Ectodermal cell (in vitro differentiated cells): ENCODE results near the gene COX15.
"Not testable (repeated sequence)": the region's sequence is repeated elsewhere in the genome, so short reads cannot be mapped to it uniquely, and the experiment has no call there.

Experiments
- H3K27ac ChIP-seq: 2 replicates; pipeline ENCODE4 v1.7.0; 2013; ENCODE audit warnings: mild to moderate bottlenecking, low read depth, low read length; ENCODE audit not compliant: insufficient read depth, poor library complexity, severe bottlenecking
- H3K27me3 ChIP-seq: 2 replicates; pipeline ENCODE4 v1.7.0; 2013; ENCODE audit warnings: mild to moderate bottlenecking, low read length; ENCODE audit not compliant: insufficient read depth, control insufficient read depth, poor library complexity, severe bottlenecking
- H3K36me3 ChIP-seq: one replicate; pipeline ENCODE4 v1.7.0; 2013; ENCODE audit warnings: low read length; ENCODE audit not compliant: control insufficient read depth, insufficient read depth
- H3K4me1 ChIP-seq: one replicate; pipeline ENCODE4 v1.7.0; 2013; ENCODE audit warnings: low read length; ENCODE audit not compliant: control insufficient read depth, insufficient read depth
- H3K4me3 ChIP-seq: 2 replicates; pipeline ENCODE4 v1.7.0; 2013; ENCODE audit warnings: low read depth, low read length, control low read depth; ENCODE audit not compliant: insufficient read depth
- H3K9me3 ChIP-seq: 2 replicates; pipeline ENCODE4 v1.7.0; 2013; ENCODE audit warnings: mild to moderate bottlenecking, low read length, moderate library complexity; ENCODE audit not compliant: control insufficient read depth
- WGBS, 2 experiments: methylation state at CpG; one replicate each; pipeline ENCODE4 v1.1.7; 2013; ENCODE audit warnings: missing lambda C conversion rate in 2 of 2; 5-methylcytosine and 5-hydroxymethylcytosine counted together

The COX15 gene

DNA sequence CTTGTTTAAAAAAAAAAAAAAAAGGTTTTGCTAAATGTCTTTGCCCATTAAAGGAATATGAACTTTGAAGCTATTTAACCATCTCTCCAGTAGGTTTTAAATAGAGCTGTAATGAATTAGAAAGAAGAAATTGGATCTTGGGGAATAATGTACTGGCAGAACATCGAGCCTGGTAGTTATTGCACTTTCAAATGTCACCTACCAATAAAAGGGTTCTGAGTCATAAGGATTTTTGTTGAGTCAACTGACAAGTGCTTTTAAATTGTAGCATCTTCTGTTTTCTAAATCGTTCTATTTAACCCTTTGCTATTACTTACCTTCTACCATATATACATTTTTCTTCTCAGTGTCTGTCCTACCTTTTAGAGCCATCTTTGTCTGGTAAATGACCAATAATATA, 10.8 kb upstream of the COX15 start:
- Histone ChIP-seq H3K9me3 (no peaks in the 10 kb centered on the region), H3K4me3 (no peak overlapping the region), H3K36me3 (peaks cover 35% of the 10 kb centered on the region), H3K27ac (no peak overlapping the region), H3K4me1 (no peaks in the 10 kb centered on the region), H3K27me3 (no peaks in the 10 kb centered on the region)
- WGBS, 2 experiments = 88 to 97% methylated on average over 2 of the region's 2 CpGs

GRCh38 chr10:99742254-99742653, 10.3 kb upstream of the COX15 start:
- H3K27me3 ChIP-seq = no peaks in the 10 kb centered on the region
- no peak overlapping the region for H3K4me3 ChIP-seq
- H3K4me1 ChIP-seq = no peaks in the 10 kb centered on the region
- H3K36me3 ChIP-seq = peaks cover 37% of the 10 kb centered on the region
- no peak overlapping the region for H3K27ac ChIP-seq
- no peaks in the 10 kb centered on the region for H3K9me3 ChIP-seq

DNA sequence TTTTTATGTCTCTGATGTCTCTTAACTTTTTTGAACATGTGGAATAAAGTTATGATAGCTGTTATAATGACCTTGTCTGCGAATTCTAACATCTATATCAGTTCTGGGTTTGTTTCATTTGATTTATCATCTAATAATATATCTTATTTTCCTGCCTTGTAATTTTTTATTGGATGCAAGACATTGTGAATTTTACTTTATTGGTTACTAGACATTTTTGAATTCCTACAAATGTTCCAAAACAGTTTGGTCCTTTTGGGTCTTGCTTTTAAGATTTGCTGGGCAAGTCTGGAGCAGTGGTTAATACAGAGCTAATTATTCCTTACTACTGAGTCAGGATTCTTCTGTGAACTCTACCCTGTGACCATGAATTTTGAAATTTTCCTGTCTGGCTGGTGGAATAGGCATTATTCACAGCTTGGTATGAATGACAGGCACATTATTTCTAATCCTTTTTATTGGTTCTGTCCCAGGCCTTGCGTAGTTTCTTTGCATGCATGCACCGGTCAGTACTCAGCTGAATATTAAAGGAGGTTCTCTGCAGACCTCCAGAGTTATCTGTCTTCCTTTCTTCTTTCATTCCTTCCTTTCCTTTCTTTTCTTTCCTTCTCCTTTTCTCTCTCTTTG, 9.1 kb upstream of the COX15 start:
- Histone ChIP-seq H3K27me3 (no peaks in the 10 kb centered on the region), H3K9me3 (no peaks in the 10 kb centered on the region), H3K27ac (no peak overlapping the region), H3K4me1 (no peaks in the 10 kb centered on the region), H3K4me3 (no peak overlapping the region), H3K36me3 (peaks cover 35% of the 10 kb centered on the region)
- WGBS, 2 experiments = 95% methylated on average over 2 of the region's 3 CpGs

DNA sequence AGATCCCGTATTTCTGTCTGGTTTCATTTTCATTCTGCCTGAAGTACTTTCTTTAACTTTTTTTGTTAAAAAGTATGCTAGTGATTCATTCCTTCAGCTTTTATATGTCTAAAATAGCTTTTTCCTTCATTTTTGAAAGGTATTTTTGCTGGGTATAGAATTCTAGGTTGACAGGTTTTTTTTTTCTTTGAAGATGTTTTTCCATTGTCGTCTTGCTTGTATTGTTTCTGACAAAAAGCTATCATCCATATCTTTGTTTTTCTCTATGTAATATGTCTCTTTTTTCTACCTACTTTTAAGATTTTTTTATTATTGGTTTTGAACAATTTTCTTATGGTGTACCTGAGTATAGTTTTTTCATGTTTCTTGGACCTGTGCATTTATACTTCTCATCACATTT, 8.3 kb upstream of the COX15 start:
- H3K4me3 ChIP-seq = no peak overlapping the region
- no peaks in the 10 kb centered on the region for H3K4me1 ChIP-seq
- H3K9me3 ChIP-seq = no peaks in the 10 kb centered on the region
- peaks cover 35% of the 10 kb centered on the region for H3K36me3 ChIP-seq
- H3K27ac ChIP-seq = no peak overlapping the region
- 100% methylated on average over 1 of the region's 2 CpGs; no CpG with 5 or more reads in 1 of the 2 experiments for WGBS, 2 experiments
- no peaks in the 10 kb centered on the region for H3K27me3 ChIP-seq

DNA sequence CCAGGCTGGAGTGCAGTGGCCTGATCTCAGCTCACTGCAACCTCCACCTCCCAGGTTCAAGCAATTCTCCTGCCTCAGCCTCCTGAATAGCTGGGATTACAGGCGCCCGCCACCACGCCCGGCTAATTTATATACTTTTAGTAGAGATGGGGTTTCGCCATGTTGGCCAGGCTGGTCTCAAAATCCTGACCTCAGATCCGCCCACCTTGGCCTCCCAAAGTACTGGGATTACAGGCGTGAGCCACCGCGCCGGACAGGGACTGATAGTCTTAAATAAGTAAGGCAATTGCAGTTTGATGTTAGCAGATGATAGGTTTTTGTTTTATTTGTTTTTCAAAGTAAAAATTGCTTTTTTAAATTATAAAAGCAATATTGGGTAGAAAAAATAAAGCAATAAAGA, 2.2 kb upstream of the COX15 start:
- 92 to 95% methylated on average over 10 of the region's 10 CpGs for WGBS, 2 experiments

DNA sequence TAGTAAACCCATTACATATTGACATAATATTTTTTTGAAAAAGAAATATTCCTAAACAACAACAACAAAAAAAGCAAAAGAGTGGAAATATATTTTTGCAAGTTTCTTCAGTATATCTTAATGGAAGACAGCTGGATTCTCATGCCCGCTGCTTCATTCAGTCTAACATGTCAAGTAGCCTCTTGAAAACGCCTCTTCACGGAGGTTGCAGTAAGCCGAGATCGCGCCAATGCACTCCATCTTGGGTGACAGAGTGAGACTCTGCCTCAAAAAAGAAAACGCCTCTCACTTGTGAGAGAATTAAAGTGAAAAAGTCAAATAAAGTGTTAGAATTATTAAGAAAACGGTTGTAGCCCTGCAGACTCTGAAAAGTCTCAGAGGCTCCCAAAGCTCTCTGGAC, 1.4 kb upstream of the COX15 start:
- 92 to 96% methylated on average over 8 of the region's 8 CpGs for WGBS, 2 experiments
- H3K4me1 ChIP-seq = no peaks in the 10 kb centered on the region
- no peak overlapping the region for H3K27ac ChIP-seq
- H3K4me3 ChIP-seq = no peak overlapping the region
- H3K9me3 ChIP-seq = no peaks in the 10 kb centered on the region
- peaks cover 9% of the 10 kb centered on the region for H3K36me3 ChIP-seq
- no peaks in the 10 kb centered on the region for H3K27me3 ChIP-seq

More for the DNA sequence above, 2.2 kb upstream of the COX15 start:
- not testable (repeated sequence) for H3K4me1 ChIP-seq, H3K27ac ChIP-seq, H3K9me3 ChIP-seq, H3K27me3 ChIP-seq, H3K36me3 ChIP-seq, H3K4me3 ChIP-seq

- WGBS, 2 experiments = 9% methylated on average over 16 of the region's 16 CpGs
- H3K36me3 ChIP-seq = peaks cover 5% of the 10 kb centered on the region
- no peaks in the 10 kb centered on the region for H3K4me1 ChIP-seq
- peak overlapping the region; percentile 47 for H3K27ac ChIP-seq
- no peaks in the 10 kb centered on the region for H3K9me3 ChIP-seq
- peak overlapping the region; percentile 98 for H3K4me3 ChIP-seq
- H3K27me3 ChIP-seq = no peaks in the 10 kb centered on the region
These were observed 458 bp downstream of the COX15 start for GRCh38 chr10:99731306-99732032.

GRCh38 chr10:99730026-99730425, 1.9 kb downstream of the COX15 start:
- Histone ChIP-seq H3K27ac (no peak overlapping the region), H3K36me3 (peaks cover 7% of the 10 kb centered on the region), H3K27me3 (no peaks in the 10 kb centered on the region), H3K4me1 (no peaks in the 10 kb centered on the region), H3K4me3 (no peak overlapping the region), H3K9me3 (no peaks in the 10 kb centered on the region)
- WGBS, 2 experiments = 96 to 98% methylated on average over 1 of the region's 1 CpG

DNA sequence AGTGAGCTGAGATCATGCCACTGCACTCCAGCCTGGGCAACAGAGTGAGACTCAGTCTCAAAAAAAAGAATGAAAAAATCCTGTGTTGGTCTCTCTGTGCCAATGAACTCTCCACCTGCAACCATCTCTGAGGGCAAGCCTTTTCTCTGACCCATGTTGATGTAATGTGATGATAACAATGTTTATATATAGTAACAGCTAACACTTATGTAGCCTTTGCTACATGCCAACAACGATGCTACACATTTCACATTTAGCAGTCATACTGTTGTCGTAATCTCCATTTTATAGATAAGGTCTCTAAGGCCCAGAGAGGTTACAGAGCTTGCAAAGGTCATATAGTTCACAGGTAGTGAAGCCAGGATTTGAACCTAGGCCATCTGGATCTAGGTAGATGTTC, 11.5 kb downstream of the COX15 start:
- H3K36me3 ChIP-seq = peaks cover 26% of the 10 kb centered on the region
- H3K27me3 ChIP-seq = no peaks in the 10 kb centered on the region
- H3K4me3 ChIP-seq = no peak overlapping the region
- no peaks in the 10 kb centered on the region for H3K4me1 ChIP-seq
- 89 to 94% methylated on average over 2 of the region's 2 CpGs for WGBS, 2 experiments
- no peak overlapping the region for H3K27ac ChIP-seq
- no peaks in the 10 kb centered on the region for H3K9me3 ChIP-seq

DNA sequence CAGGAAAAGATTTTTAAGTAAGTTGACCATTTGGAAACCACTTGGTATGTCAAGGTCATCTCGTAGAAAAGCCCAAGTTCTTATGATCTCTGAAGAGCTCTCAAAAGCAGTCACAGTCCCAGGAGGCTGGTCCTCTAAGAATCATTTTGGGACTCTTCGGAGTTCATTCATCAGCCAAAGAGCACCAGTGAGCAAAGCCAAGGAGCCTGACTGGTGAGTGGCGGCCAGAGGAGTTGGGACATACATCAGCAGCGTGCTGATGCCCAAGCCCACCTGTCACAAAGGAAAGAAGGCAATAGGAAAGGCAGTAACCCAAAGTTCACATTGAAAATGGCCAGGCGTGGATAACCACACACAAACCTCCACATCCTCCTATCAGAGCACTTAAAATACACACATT, 17.5 kb downstream of the COX15 start:
- Histone ChIP-seq H3K4me1 (no peaks in the 10 kb centered on the region), H3K4me3 (no peak overlapping the region), H3K36me3 (peaks cover 4% of the 10 kb centered on the region), H3K27me3 (no peaks in the 10 kb centered on the region), H3K27ac (no peak overlapping the region), H3K9me3 (no peaks in the 10 kb centered on the region)
- WGBS, 2 experiments = 94 to 96% methylated on average over 5 of the region's 5 CpGs
